Retinal pigment epithelial cell (primary cell): Measurements from ENCODE around the gene SMARCE1.

Experiments
- DNase-seq: peaks from one replicate; pipeline ENCODE4 v3.0.0-alpha.2; 2010; ENCODE audit warnings: low read depth
- H3K4me3 ChIP-seq: 2 replicates; pipeline ENCODE4 v1.5.1; 2011; ENCODE audit warnings: mild to moderate bottlenecking, low read length, control low read depth, moderate library complexity
- TF ChIP-seq, protein P1 (sequence below): conservative IDR thresholded peaks from 2 replicates; pipeline ENCODE4 v1.5.1; 2011; ENCODE audit warnings: low read depth, low read length, control low read depth, inconsistent platforms

Gene SMARCE1

GRCh38 chr17:40646791-40647623 lies 611 bp downstream of the SMARCE1 start:
- peak overlapping the region; percentile 97 for H3K4me3 ChIP-seq
- no peak for DNase-seq
- TF ChIP-seq, protein P1, sequence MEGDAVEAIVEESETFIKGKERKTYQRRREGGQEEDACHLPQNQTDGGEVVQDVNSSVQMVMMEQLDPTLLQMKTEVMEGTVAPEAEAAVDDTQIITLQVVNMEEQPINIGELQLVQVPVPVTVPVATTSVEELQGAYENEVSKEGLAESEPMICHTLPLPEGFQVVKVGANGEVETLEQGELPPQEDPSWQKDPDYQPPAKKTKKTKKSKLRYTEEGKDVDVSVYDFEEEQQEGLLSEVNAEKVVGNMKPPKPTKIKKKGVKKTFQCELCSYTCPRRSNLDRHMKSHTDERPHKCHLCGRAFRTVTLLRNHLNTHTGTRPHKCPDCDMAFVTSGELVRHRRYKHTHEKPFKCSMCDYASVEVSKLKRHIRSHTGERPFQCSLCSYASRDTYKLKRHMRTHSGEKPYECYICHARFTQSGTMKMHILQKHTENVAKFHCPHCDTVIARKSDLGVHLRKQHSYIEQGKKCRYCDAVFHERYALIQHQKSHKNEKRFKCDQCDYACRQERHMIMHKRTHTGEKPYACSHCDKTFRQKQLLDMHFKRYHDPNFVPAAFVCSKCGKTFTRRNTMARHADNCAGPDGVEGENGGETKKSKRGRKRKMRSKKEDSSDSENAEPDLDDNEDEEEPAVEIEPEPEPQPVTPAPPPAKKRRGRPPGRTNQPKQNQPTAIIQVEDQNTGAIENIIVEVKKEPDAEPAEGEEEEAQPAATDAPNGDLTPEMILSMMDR: no peak

DNA sequence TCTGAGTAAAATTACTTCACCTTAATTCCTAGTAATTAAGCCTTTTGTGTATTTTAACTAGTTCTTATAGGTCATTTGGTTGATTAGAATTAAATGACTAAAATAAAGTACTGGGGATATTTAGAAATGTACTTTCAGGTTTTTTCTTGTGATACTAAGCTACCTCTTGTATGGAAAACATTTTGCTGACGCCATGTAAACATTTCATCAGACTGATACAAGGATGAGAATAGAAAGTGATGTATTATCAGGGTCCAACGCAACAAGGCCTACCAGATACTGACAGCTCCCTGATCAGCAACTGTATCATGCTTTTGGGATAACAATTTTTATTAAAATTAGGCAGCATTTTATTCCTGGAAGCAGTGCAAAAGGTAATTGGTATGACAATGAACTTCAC lies 1.7 kb downstream of the SMARCE1 start:
- no peak overlapping the region for H3K4me3 ChIP-seq
- no peak for DNase-seq
- TF ChIP-seq, protein P1: no peak

- no peak for DNase-seq
- no peak overlapping the region for H3K4me3 ChIP-seq
- TF ChIP-seq, protein P1: no peak
These were observed 2.3 kb downstream of the SMARCE1 start for GRCh38 chr17:40645291-40645690.

DNA sequence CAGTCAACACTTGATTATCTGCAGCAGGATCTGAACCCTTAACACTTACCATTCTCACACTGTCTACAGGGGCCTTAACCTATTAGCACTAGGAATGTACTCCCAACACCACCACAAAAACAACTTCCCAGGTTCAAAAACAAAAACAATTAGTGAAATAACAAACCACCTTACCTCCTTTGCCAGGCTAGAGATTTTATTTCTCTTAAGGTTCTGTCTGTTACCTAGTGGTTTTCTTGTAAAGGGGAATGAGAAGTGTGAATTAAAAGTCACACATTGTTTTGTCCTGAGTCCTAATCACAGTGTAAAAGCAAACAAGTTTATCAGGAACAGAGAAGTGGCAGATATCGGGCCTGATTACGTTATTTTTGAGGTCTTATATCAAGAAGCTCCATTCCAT lies 9.7 kb downstream of the SMARCE1 start:
- TF ChIP-seq, protein P1: no peak
- no peak for DNase-seq
- no peak overlapping the region for H3K4me3 ChIP-seq

DNA sequence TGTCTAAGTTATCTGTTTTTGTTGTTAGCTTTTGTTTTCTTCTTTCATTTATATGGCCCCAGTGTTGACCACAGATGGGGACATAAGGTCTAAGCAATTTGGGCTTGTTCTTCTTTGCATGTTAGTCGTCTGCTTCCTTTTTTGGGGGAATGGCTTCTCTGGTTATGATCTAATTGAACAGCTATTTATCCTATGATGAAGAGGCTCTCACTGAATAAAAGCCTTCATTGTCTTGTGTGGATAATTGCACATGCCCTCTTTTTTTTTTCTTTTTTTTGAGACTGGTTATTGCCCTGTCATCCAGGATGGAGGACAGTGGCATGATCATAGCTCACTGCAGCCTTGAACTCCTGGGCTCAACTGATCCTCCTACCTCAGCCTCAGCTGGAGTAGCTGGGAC lies 13.7 kb downstream of the SMARCE1 start:
- no peak for DNase-seq

GRCh38 chr17:40632216-40632615 lies 15.4 kb downstream of the SMARCE1 start:
- no peak overlapping the region for H3K4me3 ChIP-seq
- no peak for DNase-seq
- TF ChIP-seq, protein P1: no peak

More for the DNA sequence above, 13.7 kb downstream of the SMARCE1 start:
- TF ChIP-seq, protein P1: no peak
- H3K4me3 ChIP-seq: no peak overlapping the region

DNA sequence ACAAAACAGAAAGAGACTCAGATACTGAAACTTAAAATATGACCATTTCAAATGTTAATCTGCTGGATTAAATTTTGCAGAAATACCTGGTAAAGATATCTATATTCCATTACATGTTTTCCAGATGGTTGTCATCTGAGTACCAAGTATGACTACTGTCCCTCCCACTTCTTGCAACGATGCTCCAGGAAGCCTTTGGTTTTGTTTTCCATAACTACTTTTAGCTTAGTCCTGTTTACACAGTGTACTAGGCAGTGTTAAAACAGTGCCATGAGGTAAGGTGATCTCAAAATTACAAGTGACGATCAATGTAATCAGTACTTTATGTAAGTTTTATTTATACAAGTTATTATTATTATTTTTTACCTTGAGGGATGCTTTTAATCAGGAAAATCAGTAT lies 17.8 kb downstream of the SMARCE1 start:
- DNase-seq: no peak
- TF ChIP-seq, protein P1: no peak
- H3K4me3 ChIP-seq: no peak overlapping the region
